Measurements from ENCODE around the gene UBXN11. TPM values are rescaled to one million over a fixed set of nuclear protein-coding genes. Genes with fewer than 3 reads are reported as not detected.

The UBXN11 gene
- total RNA-seq, 1 donor from 2014 or later, result 14.2 TPM

DNA sequence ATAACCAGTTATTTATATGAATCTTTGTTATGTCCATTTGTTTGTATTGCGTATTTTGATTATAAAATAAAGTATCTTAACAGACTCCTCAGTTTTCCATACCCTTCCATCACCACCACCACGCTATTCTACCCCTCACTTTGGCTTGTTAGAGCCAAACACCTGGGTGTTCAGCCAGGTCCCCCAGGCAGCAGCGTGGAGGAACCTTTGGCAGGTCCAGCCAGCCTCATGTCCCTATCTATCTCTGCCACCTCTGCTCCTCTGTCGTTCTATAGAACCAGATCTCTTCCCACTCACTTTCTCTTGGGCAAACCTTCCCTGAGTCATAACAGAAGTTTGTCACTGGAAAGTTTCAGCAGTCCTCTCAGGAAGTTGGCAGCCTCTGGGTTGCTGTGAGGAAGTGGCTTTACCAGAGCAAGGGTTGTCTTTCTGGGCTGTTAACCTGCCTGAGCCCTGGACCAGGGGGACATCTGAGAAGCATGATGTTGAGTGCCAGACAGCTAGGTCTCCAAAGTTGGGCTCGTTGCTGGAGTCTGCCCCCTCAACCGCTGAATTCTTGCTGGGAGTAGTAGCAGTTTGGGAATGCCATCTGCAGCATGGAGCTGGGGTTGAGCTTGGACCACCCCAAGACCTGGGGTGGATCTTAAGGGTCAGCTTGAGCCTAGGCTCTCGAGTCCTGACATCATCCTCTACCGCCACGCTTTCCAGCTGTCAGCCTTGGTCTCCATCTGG, 27.5 kb downstream of the UBXN11 start:
- H3K36me3 Mint-ChIP-seq (ENCODE audit: low read depth), result peaks cover 73% of the 10 kb centered on the region
- intact Hi-C loops (cut with micrococcal nuclease), result loop anchor here (5.0 kb wide), 3 partner anchors 83 to 193 kb away; partner anchors contain the start of gene HMGN2
- H3K4me1 Mint-ChIP-seq (ENCODE audit: low read depth), result peaks cover 77% of the 10 kb centered on the region
- no peaks in the 10 kb centered on the region for H3K27me3 Mint-ChIP-seq (ENCODE audit: low read depth)
- peak; percentile 34 for DNase-seq (ENCODE audit: low spot score)
- peak overlapping the region; percentile 97 for H3K27ac Mint-ChIP-seq
- H3K4me3 Mint-ChIP-seq (ENCODE audit: low read depth), result peak overlapping the region; percentile 83
- no peaks in the 10 kb centered on the region for H3K9me3 Mint-ChIP-seq

DNA sequence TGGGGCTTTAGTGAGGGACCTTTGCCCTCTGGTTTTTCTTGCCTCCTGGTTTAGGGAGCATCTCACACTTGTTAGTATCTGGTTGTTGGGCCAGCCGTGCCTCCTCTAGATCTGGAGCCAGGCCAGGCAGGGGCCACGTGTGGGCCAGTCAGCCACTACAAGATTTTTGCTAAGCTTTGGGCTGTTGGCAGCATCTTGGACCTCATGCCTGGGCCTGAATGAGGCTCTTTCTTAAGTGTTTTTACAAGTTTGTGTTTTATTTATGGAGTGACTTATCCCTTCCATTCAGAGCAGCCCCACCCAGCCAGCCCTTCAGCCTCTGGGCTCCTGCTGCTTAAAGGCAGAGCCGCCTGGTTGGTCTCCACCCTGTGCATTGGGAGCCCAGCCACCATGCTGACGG, 28.1 kb downstream of the UBXN11 start:
- Mint-ChIP-seq H3K36me3 (ENCODE audit: low read depth) (peaks cover 69% of the 10 kb centered on the region), H3K4me3 (ENCODE audit: low read depth) (peak overlapping the region; percentile 41), H3K27ac (peak overlapping the region; percentile 97), H3K9me3 (no peaks in the 10 kb centered on the region), H3K27me3 (ENCODE audit: low read depth) (no peaks in the 10 kb centered on the region), H3K4me1 (ENCODE audit: low read depth) (peaks cover 71% of the 10 kb centered on the region)
- DNase-seq (ENCODE audit: low spot score), result no peak
- intact Hi-C loops (cut with micrococcal nuclease), result loop anchor here (5.0 kb wide), 3 partner anchors 84 to 194 kb away; partner anchors contain the start of gene HMGN2

DNA sequence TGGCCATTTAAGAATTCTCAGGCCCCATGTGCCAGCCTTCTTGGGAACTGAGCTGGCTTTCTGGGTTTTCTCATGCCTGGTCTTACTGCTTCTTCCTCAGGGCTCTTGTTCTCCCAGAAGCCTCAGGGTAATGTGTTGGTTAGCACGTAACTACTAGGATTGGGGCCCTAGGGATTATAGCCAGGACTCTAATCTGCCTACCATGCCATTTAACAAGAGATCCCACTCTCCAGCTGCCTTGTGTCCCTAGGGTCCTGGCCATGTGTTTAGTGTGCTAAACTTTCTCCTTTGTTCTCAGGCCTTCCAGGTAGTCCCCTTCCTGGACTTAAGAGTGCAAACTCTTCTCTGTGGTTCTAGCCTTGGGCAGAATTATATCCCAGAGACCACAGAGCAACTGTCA, 28.7 kb downstream of the UBXN11 start:
- peaks cover 69% of the 10 kb centered on the region for H3K36me3 Mint-ChIP-seq (ENCODE audit: low read depth)

DNA sequence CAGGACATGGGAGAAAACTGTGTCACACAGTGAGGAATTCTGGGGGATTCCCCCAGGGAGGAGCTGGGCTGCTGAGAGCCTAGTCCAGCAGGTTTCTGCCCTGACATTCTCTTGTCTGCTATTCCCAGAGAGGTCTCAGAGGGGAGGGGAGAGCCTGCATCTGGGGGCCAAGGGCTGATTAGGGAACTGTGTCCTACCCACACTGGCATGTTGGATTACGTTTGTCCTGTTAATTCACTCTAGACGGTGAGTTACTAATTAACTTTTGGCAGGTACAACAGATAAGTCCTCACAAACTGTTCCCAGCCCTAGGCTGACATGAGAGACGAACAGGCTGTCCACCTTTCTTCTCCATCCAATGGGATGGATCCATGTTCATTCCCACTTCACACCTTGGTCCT, 29.2 kb downstream of the UBXN11 start:
- H3K27ac Mint-ChIP-seq, result peak overlapping the region; percentile 97
- H3K4me3 Mint-ChIP-seq (ENCODE audit: low read depth), result peak overlapping the region; percentile 14
- H3K36me3 Mint-ChIP-seq (ENCODE audit: low read depth), result peaks cover 67% of the 10 kb centered on the region
- H3K27me3 Mint-ChIP-seq (ENCODE audit: low read depth), result no peaks in the 10 kb centered on the region
- intact Hi-C loops (cut with micrococcal nuclease), result loop anchor here (5.0 kb wide), 3 partner anchors 85 to 195 kb away; partner anchors contain the start of gene HMGN2
- DNase-seq (ENCODE audit: low spot score), result no peak
- H3K4me1 Mint-ChIP-seq (ENCODE audit: low read depth), result peaks cover 61% of the 10 kb centered on the region
- H3K9me3 Mint-ChIP-seq, result no peaks in the 10 kb centered on the region

More for the DNA sequence above, 28.7 kb downstream of the UBXN11 start:
- H3K27ac Mint-ChIP-seq, result peak overlapping the region; percentile 97
- DNase-seq (ENCODE audit: low spot score), result no peak
- intact Hi-C loops (cut with micrococcal nuclease), result loop anchor here (5.0 kb wide), 3 partner anchors 85 to 195 kb away; partner anchors contain the start of gene HMGN2
- H3K27me3 Mint-ChIP-seq (ENCODE audit: low read depth), result no peaks in the 10 kb centered on the region
- peak overlapping the region; percentile 41 for H3K4me3 Mint-ChIP-seq (ENCODE audit: low read depth)
- no peaks in the 10 kb centered on the region for H3K9me3 Mint-ChIP-seq
- peaks cover 65% of the 10 kb centered on the region for H3K4me1 Mint-ChIP-seq (ENCODE audit: low read depth)

DNA sequence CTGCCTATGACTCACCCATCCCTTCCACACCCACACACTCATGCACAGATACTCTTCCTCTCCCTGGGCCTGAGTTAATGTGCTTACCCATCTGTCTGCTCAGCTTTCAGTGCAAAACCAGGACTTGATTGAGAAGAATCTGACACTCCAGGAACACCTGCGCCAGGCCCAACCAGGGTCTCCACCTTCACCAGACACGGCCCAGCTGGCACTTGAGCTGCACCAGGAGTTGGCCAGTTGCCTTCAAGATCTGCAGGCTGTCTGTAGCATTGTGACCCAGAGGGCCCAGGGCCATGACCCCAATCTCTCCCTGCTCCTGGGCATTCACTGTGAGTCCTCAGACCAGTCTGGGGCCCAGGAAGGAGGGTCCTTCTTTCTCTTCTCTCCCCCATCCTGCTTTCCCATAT, 30.0 kb downstream of the UBXN11 start:
- intact Hi-C loops (cut with micrococcal nuclease), result loop anchor here (1.0 to 5.0 kb wide), 6 partner anchors 8 to 196 kb away; partner anchors contain the start of gene HMGN2
- H3K9me3 Mint-ChIP-seq, result no peaks in the 10 kb centered on the region
- peak overlapping the region; percentile 64 for H3K4me3 Mint-ChIP-seq (ENCODE audit: low read depth)
- peak overlapping the region; percentile 97 for H3K27ac Mint-ChIP-seq
- H3K36me3 Mint-ChIP-seq (ENCODE audit: low read depth), result peaks cover 68% of the 10 kb centered on the region
- peaks cover 56% of the 10 kb centered on the region for H3K4me1 Mint-ChIP-seq (ENCODE audit: low read depth)
- DNase-seq (ENCODE audit: low spot score), result no peak
- no peaks in the 10 kb centered on the region for H3K27me3 Mint-ChIP-seq (ENCODE audit: low read depth)

DNA sequence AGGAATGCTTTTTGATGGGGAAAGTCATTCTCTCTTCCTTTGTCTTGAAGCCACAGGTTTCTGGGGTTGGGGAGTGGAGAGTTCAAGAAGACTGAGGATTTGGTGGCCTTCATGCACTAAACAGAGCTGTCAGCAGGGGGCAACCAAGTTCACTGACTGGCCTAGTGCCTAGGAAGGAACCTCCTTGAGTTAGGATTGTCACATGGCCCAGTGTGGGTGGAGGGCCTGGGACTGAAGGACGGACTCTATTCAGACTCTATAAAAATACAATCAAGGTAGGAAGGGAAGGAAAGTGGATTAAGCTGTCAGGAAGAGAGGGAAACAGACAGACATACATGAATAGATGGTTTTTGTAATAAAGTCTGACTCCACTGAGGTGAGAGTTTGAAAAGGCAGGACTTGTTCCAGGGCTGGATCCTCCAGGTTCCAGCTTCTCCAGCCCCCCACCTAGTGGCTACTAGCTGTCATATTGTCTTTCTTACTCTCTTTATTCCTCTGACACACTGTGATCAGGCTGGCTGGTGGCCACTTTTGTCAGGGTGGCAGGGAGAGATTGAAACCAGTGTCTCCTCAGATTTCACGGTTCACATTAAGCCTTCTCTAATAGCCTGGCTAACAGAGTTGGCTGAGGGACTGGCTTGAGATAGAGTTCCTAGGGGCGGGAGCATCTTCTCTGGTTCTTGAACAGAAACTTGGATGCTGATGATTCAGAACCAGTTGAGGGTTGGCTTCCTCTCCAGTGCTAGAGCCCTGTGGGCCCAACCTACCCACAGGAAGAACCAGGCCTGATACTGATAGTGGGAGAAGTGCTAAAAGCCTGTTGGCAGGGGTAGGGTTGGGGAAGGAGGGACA, 30.6 kb downstream of the UBXN11 start:
- Mint-ChIP-seq H3K36me3 (ENCODE audit: low read depth) (peaks cover 68% of the 10 kb centered on the region), H3K4me3 (ENCODE audit: low read depth) (peak overlapping the region; percentile 74), H3K4me1 (ENCODE audit: low read depth) (peaks cover 51% of the 10 kb centered on the region), H3K27me3 (ENCODE audit: low read depth) (no peaks in the 10 kb centered on the region), H3K27ac (peak overlapping the region; percentile 97), H3K9me3 (no peaks in the 10 kb centered on the region)
- DNase-seq (ENCODE audit: low spot score), result peak; percentile 62
- intact Hi-C loops (cut with micrococcal nuclease), result loop anchor here (1.0 to 5.0 kb wide), 7 partner anchors 8 to 196 kb away; partner anchors contain the start of genes CEP85 and HMGN2

DNA sequence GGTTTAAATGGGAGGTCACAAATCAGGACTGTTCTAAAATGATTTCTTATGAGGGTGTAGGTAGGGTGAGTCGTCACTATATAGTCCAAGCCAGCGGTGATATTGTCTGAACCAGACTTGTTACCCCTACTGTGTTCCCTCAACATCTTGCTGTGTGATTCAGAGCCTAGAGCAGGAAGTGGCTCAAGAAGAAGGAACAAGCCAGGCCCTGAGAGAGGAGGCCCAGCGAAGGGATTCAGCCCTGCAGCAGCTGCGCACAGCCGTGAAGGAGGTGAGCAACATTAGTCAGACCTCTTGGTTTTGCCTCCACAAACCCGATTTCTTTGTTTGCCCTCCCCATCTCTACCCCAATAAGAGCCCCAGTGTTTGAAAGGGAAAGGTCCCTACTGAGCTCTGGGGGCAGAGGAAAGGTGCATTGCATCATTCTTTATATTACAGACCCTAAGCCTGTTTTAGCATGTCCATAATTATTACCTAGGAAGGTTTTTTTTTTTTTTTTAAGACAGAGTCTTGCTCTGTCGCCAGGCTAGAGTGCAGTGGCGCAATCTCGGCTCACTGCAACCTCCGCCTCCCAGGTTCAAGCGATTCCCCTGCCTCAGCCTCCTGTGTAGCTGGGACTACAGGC, 31.5 kb downstream of the UBXN11 start:
- H3K4me3 Mint-ChIP-seq (ENCODE audit: low read depth), result no peak overlapping the region
- H3K4me1 Mint-ChIP-seq (ENCODE audit: low read depth), result peaks cover 51% of the 10 kb centered on the region
- no peaks in the 10 kb centered on the region for H3K27me3 Mint-ChIP-seq (ENCODE audit: low read depth)
- H3K27ac Mint-ChIP-seq, result peak overlapping the region; percentile 19
- peaks cover 70% of the 10 kb centered on the region for H3K36me3 Mint-ChIP-seq (ENCODE audit: low read depth)
- no peaks in the 10 kb centered on the region for H3K9me3 Mint-ChIP-seq
- intact Hi-C loops (cut with micrococcal nuclease), result loop anchor here (2.0 to 5.0 kb wide), 4 partner anchors 40 to 197 kb away; partner anchors contain the start of genes CEP85 and HMGN2
- no peak for DNase-seq (ENCODE audit: low spot score)

DNA sequence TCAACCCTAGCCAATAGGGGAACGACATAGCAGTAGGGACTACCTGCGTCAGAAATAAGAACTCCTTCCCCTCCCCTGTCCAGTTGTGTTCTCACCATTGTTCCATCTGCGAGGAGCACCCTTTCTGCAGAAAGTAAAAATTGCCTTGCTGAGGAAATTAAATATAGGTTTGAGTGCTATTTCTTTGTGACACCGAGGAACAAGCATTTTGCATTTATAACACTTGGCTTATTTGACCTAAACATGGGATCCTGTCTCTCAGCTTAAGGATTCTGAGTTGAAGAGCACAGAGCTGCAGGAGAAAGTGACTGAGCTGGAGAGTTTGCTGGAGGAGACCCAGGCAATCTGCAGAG, 37.3 kb downstream of the UBXN11 start:
- intact Hi-C loops (cut with micrococcal nuclease), result no loop called here
- H3K9me3 Mint-ChIP-seq, result peaks cover 17% of the 10 kb centered on the region
- no peak overlapping the region for H3K4me3 Mint-ChIP-seq (ENCODE audit: low read depth)
- no peaks in the 10 kb centered on the region for H3K27me3 Mint-ChIP-seq (ENCODE audit: low read depth)
- H3K36me3 Mint-ChIP-seq (ENCODE audit: low read depth), result peaks cover 82% of the 10 kb centered on the region
- DNase-seq (ENCODE audit: low spot score), result no peak
- peaks cover 8% of the 10 kb centered on the region for H3K4me1 Mint-ChIP-seq (ENCODE audit: low read depth)
- no peak overlapping the region for H3K27ac Mint-ChIP-seq

DNA sequence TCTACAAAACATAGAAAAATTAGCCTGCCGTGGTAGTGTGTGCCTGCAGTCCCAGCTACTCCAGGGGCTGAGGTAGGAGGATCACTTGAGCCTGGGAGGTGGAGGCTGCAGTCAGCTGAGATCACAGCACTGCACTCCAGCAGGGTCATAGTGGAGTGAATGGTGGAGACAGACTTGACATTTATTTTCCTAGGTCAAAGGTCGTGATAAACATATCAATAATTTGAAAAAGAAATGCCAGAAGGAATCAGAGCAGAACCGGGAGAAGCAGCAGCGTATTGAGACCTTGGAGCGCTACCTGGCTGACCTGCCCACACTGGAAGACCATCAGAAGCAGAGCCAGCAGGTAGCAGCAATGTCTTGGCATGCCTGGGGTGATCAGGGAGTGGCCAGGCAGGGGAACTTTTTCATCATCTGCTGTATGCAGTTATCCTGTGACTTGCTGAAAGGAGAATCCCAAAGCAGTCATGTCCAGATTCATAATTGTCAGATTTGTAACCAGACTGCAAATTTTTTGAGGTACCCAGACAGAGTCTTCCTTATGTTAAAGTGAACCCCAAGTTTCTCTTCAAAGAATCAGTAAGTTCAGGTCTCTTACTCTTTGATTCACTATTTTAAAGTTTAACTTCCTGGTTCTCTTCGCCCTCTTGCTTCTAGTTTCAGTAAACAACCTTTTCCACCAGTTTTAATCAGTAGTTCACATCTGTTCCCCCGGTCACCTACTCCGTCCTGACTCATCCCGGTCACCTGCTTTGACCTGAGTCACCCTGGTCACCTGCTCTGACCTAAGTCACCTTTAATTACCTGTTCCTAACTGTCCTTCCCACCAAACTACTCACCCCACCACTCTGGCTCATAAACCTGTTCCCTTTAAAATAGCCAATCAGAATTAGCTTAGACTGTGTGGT, 37.9 kb downstream of the UBXN11 start:
- H3K4me3 Mint-ChIP-seq (ENCODE audit: low read depth), result no peak overlapping the region
- no peak overlapping the region for H3K27ac Mint-ChIP-seq
- no peak for DNase-seq (ENCODE audit: low spot score)
- peaks cover 17% of the 10 kb centered on the region for H3K9me3 Mint-ChIP-seq
- H3K27me3 Mint-ChIP-seq (ENCODE audit: low read depth), result no peaks in the 10 kb centered on the region
- peaks cover 85% of the 10 kb centered on the region for H3K36me3 Mint-ChIP-seq (ENCODE audit: low read depth)
- intact Hi-C loops (cut with micrococcal nuclease), result no loop called here
- peaks cover 6% of the 10 kb centered on the region for H3K4me1 Mint-ChIP-seq (ENCODE audit: low read depth)

DNA sequence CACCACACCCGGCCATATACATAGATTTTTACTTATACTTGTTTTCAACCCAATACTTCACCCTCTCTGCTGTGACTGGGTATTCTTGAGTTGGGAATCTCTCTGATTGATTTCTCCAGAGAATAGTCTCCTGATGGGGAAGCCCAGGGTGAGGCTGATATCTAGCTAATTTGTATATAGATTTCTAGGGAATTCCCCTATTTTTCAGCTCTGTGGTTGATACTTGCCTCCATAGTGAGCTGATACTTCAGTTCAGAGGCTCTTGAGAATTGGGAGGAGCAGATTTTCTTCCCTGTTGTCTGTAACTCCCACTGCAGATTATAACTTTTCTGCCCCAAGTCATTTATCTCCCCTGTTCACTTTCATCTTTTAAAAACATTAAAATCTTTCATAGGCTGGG, 41.0 kb downstream of the UBXN11 start:
- H3K36me3 Mint-ChIP-seq (ENCODE audit: low read depth), result peaks cover 88% of the 10 kb centered on the region
- no peak overlapping the region for H3K4me3 Mint-ChIP-seq (ENCODE audit: low read depth)
- peaks cover 17% of the 10 kb centered on the region for H3K9me3 Mint-ChIP-seq
- no peak for DNase-seq (ENCODE audit: low spot score)
- H3K27me3 Mint-ChIP-seq (ENCODE audit: low read depth), result no peaks in the 10 kb centered on the region
- intact Hi-C loops (cut with micrococcal nuclease), result no loop called here
- H3K4me1 Mint-ChIP-seq (ENCODE audit: low read depth), result peaks cover 6% of the 10 kb centered on the region
- no peak overlapping the region for H3K27ac Mint-ChIP-seq

DNA sequence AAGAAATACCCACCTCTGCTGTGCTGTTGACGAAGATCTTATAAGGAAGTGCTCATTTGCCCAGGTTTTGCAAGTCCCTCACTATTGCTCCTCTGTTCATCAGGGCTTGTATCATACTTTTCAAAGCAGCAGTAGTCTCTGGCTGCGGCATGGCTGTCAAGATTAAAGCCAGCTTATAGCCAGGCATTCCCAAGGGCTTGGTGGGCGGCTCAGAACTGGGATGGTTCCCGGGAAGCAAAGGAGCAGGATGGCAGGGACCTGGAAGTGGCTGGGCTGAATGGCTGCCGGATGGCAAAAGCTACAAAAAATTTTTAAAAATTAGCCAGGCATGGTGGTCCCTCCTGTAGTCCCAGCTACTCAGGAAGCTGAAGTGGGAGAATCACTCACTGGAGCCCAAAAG, 43.2 kb downstream of the UBXN11 start:
- Mint-ChIP-seq H3K27ac (no peak overlapping the region), H3K27me3 (ENCODE audit: low read depth) (no peaks in the 10 kb centered on the region), H3K36me3 (ENCODE audit: low read depth) (peaks cover 85% of the 10 kb centered on the region), H3K9me3 (peaks cover 4% of the 10 kb centered on the region), H3K4me1 (ENCODE audit: low read depth) (peaks cover 6% of the 10 kb centered on the region), H3K4me3 (ENCODE audit: low read depth) (no peak overlapping the region)
- intact Hi-C loops (cut with micrococcal nuclease), result no loop called here
- DNase-seq (ENCODE audit: low spot score), result no peak

DNA sequence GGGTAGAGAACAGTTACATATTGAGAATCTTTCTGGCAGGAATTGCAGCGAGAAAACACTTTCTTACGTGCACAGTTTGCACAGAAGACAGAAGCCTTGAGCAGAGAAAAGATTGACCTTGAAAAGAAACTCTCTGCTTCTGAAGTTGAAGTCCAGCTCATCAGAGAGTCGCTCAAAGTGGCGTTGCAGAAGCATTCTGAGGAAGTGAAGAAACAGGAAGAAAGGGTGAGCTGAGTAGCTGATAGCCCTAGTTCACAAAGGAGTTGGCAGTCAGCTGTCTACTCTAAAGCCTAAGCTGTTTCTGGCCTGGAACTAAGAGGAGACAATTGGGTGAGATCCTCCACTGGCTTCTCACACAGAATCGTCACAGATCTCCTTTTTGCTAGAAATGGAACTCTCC, 46.9 kb downstream of the UBXN11 start:
- no peaks in the 10 kb centered on the region for H3K27me3 Mint-ChIP-seq (ENCODE audit: low read depth)
- no peak overlapping the region for H3K4me3 Mint-ChIP-seq (ENCODE audit: low read depth)
- peak overlapping the region; percentile 23 for H3K27ac Mint-ChIP-seq
- intact Hi-C loops (cut with micrococcal nuclease), result no loop called here
- no peak for DNase-seq (ENCODE audit: low spot score)
- H3K36me3 Mint-ChIP-seq (ENCODE audit: low read depth), result peaks cover 84% of the 10 kb centered on the region
- no peaks in the 10 kb centered on the region for H3K4me1 Mint-ChIP-seq (ENCODE audit: low read depth)
- H3K9me3 Mint-ChIP-seq, result no peaks in the 10 kb centered on the region
